Stimulated activated naive CD8-positive, alpha-beta T cell treated with anti-CD3 and anti-CD28 coated beads, Interleukin-15, Interleukin-2, amounts not matched to agents 100 ng/mL and 50 ng/mL, for 24 hours (primary cell): ENCODE data around the gene HMGA1.

ENCODE experiments used
- H3K27ac Mint-ChIP-seq: one replicate; pipeline ENCODE4 v1.8.0; 2021; ENCODE audit warnings: mild to moderate bottlenecking, mixed read lengths
- H3K27me3 Mint-ChIP-seq: one replicate; pipeline ENCODE4 v1.8.0; 2021; ENCODE audit warnings: mixed read lengths
- H3K36me3 Mint-ChIP-seq: one replicate; pipeline ENCODE4 v1.8.0; 2021; ENCODE audit warnings: low read depth, mixed read lengths
- H3K4me1 Mint-ChIP-seq: one replicate; pipeline ENCODE4 v1.8.0; 2021; ENCODE audit warnings: low read depth, mixed read lengths
- H3K4me3 Mint-ChIP-seq: one replicate; pipeline ENCODE4 v1.8.0; 2021; ENCODE audit warnings: mild to moderate bottlenecking, mixed read lengths
- H3K9me3 Mint-ChIP-seq: one replicate; pipeline ENCODE4 v1.8.0; 2021; ENCODE audit warnings: mixed read lengths

The HMGA1 gene

DNA sequence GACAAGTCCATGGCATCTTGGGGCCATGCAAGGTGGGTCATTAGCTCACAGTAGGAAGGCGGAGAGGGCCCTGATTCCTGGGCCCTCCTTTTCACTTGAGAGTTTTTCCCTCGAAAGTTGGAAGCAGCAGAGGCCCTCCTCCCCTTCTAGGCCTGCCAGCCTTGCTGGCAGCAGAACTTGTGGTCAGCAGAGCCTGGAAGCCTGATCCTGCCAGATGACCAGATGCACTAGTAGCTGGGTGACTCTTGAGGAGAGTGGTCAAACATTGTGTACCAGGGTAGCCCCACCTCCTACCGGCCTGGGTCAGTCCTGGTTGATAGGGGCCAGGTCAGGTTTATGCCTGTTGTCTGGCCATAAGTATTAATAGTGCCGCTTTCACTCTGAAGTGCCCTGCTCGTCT lies 3.8 kb upstream of the HMGA1 start:
- no peaks in the 10 kb centered on the region for H3K9me3 Mint-ChIP-seq
- no peak overlapping the region for H3K27ac Mint-ChIP-seq
- no peaks in the 10 kb centered on the region for H3K36me3 Mint-ChIP-seq
- H3K4me1 Mint-ChIP-seq: peaks cover 24% of the 10 kb centered on the region
- no peak overlapping the region for H3K4me3 Mint-ChIP-seq
- H3K27me3 Mint-ChIP-seq: no peaks in the 10 kb centered on the region

- H3K36me3 Mint-ChIP-seq: peaks cover 8% of the 10 kb centered on the region
- H3K9me3 Mint-ChIP-seq: no peaks in the 10 kb centered on the region
- no peak overlapping the region for H3K4me3 Mint-ChIP-seq
- H3K27ac Mint-ChIP-seq: no peak overlapping the region
- H3K4me1 Mint-ChIP-seq: peaks cover 26% of the 10 kb centered on the region
- H3K27me3 Mint-ChIP-seq: no peaks in the 10 kb centered on the region
Measured at GRCh38 chr6:34233867-34234266, 2.8 kb upstream of the HMGA1 start.

- Mint-ChIP-seq H3K9me3 (no peaks in the 10 kb centered on the region), H3K36me3 (peaks cover 17% of the 10 kb centered on the region), H3K27me3 (no peaks in the 10 kb centered on the region), H3K4me1 (peaks cover 29% of the 10 kb centered on the region), H3K27ac (peak overlapping the region; percentile 80), H3K4me3 (peak overlapping the region; percentile 67)
Measured at GRCh38 chr6:34234667-34235306, 1.9 kb upstream of the HMGA1 start.

GRCh38 chr6:34235307-34236130 lies 1.2 kb upstream of the HMGA1 start:
- Mint-ChIP-seq H3K4me1 (peaks cover 36% of the 10 kb centered on the region), H3K27me3 (no peaks in the 10 kb centered on the region), H3K27ac (peak overlapping the region; percentile 96), H3K36me3 (peaks cover 25% of the 10 kb centered on the region), H3K4me3 (peak overlapping the region; percentile 88), H3K9me3 (no peaks in the 10 kb centered on the region)

GRCh38 chr6:34236131-34236442 lies 586 bp upstream of the HMGA1 start:
- Mint-ChIP-seq H3K9me3 (no peaks in the 10 kb centered on the region), H3K36me3 (peaks cover 29% of the 10 kb centered on the region), H3K27me3 (no peaks in the 10 kb centered on the region), H3K4me3 (peak overlapping the region; percentile 88), H3K27ac (peak overlapping the region; percentile 96), H3K4me1 (peaks cover 41% of the 10 kb centered on the region)

- no peaks in the 10 kb centered on the region for H3K27me3 Mint-ChIP-seq
- peak overlapping the region; percentile 95 for H3K4me3 Mint-ChIP-seq
- no peak overlapping the region for H3K27ac Mint-ChIP-seq
- peaks cover 42% of the 10 kb centered on the region for H3K36me3 Mint-ChIP-seq
- no peaks in the 10 kb centered on the region for H3K9me3 Mint-ChIP-seq
- H3K4me1 Mint-ChIP-seq: peaks cover 54% of the 10 kb centered on the region
Measured at GRCh38 chr6:34237316-34237721, 646 bp downstream of the HMGA1 start.

- peak overlapping the region; percentile 95 for H3K4me3 Mint-ChIP-seq
- peak overlapping the region; percentile 97 for H3K27ac Mint-ChIP-seq
- no peaks in the 10 kb centered on the region for H3K27me3 Mint-ChIP-seq
- H3K4me1 Mint-ChIP-seq: peaks cover 60% of the 10 kb centered on the region
- no peaks in the 10 kb centered on the region for H3K9me3 Mint-ChIP-seq
- peaks cover 48% of the 10 kb centered on the region for H3K36me3 Mint-ChIP-seq
Measured at GRCh38 chr6:34237722-34238584, 1.3 kb downstream of the HMGA1 start.

- H3K36me3 Mint-ChIP-seq: peaks cover 57% of the 10 kb centered on the region
- H3K4me1 Mint-ChIP-seq: peaks cover 69% of the 10 kb centered on the region
- H3K27ac Mint-ChIP-seq: peak overlapping the region; percentile 97
Measured at GRCh38 chr6:34238585-34239499, 2.2 kb downstream of the HMGA1 start.

DNA sequence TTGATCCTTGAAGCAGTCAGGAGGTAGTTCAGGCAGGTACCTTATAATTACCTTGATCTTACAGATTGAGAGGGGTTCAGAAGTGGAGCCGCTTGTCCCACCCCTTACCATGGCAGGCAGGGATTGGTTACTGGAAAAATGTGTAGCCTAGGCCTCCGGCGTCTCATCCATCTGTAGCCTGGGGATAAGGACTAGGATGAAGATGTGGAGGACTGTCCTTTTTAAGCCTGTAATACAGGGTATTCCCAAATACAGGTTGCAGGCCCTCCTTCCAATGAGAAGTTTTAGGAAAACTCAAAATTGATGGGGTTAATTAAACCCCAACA lies 2.8 kb downstream of the HMGA1 start:
- Mint-ChIP-seq H3K27me3 (no peaks in the 10 kb centered on the region), H3K9me3 (no peaks in the 10 kb centered on the region), H3K4me3 (peak overlapping the region; percentile 95), H3K27ac (peak overlapping the region; percentile 97), H3K4me1 (peaks cover 69% of the 10 kb centered on the region), H3K36me3 (peaks cover 57% of the 10 kb centered on the region)

More at GRCh38 chr6:34238585-34239499, 2.2 kb downstream of the HMGA1 start:
- peak overlapping the region; percentile 95 for H3K4me3 Mint-ChIP-seq
- no peaks in the 10 kb centered on the region for H3K27me3 Mint-ChIP-seq
- H3K9me3 Mint-ChIP-seq: no peaks in the 10 kb centered on the region

GRCh38 chr6:34239893-34240292 lies 3.2 kb downstream of the HMGA1 start:
- Mint-ChIP-seq H3K4me3 (peak overlapping the region; percentile 95), H3K4me1 (peaks cover 71% of the 10 kb centered on the region), H3K27me3 (no peaks in the 10 kb centered on the region), H3K9me3 (no peaks in the 10 kb centered on the region), H3K27ac (peak overlapping the region; percentile 97), H3K36me3 (peaks cover 57% of the 10 kb centered on the region)

GRCh38 chr6:34240329-34241248 lies 3.9 kb downstream of the HMGA1 start:
- Mint-ChIP-seq H3K9me3 (no peaks in the 10 kb centered on the region), H3K4me1 (peaks cover 78% of the 10 kb centered on the region), H3K36me3 (peaks cover 61% of the 10 kb centered on the region), H3K27me3 (no peaks in the 10 kb centered on the region), H3K27ac (peak overlapping the region; percentile 97), H3K4me3 (peak overlapping the region; percentile 95)

- H3K9me3 Mint-ChIP-seq: no peaks in the 10 kb centered on the region
- peak overlapping the region; percentile 97 for H3K27ac Mint-ChIP-seq
- peak overlapping the region; percentile 60 for H3K4me3 Mint-ChIP-seq
- no peaks in the 10 kb centered on the region for H3K27me3 Mint-ChIP-seq
- H3K4me1 Mint-ChIP-seq: peaks cover 83% of the 10 kb centered on the region
- H3K36me3 Mint-ChIP-seq: peaks cover 70% of the 10 kb centered on the region
Measured at GRCh38 chr6:34241351-34242215, 4.9 kb downstream of the HMGA1 start.
